Cardiac muscle cell (in vitro differentiated cells and primary cell): ENCODE measurements around the gene GADD45B. TPM values are rescaled to one million over a fixed set of nuclear protein-coding genes. Genes with fewer than 3 reads are reported as not detected.
A peak's percentile ranks its signal among the peaks of the same experiment; 100 is the strongest.

ENCODE experiments used
- DNase-seq, 2 donors: peaks; one replicate each; pipeline versions ENCODE4 v3.0.0 to v3.0.0-alpha.2; 2010 to 2017; ENCODE audit warnings: low read depth in 1 of 2, low spot score in 1 of 2
- H3K27ac ChIP-seq: fragments of 200-600 bp; sonication (generic); 2 replicates; pipeline ENCODE4 v1.5.1; 2016
- H3K27me3 ChIP-seq: fragments of 200-600 bp; sonication (generic); 2 replicates; pipeline ENCODE4 v1.6.0; 2016; ENCODE audit warnings: control low read depth
- H3K36me3 ChIP-seq: fragments of 200-600 bp; sonication (generic); 2 replicates; pipeline ENCODE4 v1.5.1; 2016; ENCODE audit warnings: control low read depth
- H3K4me1 ChIP-seq: fragments of 200-600 bp; sonication (generic); 2 replicates; pipeline ENCODE4 v1.8.1; 2017; ENCODE audit warnings: low read depth, mild to moderate bottlenecking, mixed run types
- H3K4me3 ChIP-seq: fragments of 200-600 bp; sonication (generic); 2 replicates; pipeline ENCODE4 v1.5.1; 2016; ENCODE audit warnings: mild to moderate bottlenecking
- H3K9me3 ChIP-seq: fragments of 200-600 bp; sonication (generic); 2 replicates; pipeline ENCODE4 v1.5.1; 2017; ENCODE audit warnings: low read depth, mild to moderate bottlenecking, control low read depth
- polyA plus RNA-seq: library from polyadenylated mRNA; unstranded; fragments of >200 nt; fragmentation: Nextera tagmentation; extraction: Ambion mirVana; gene quantifications from 2 replicates; pipeline ENCODE4 v1.2.1, GENCODE V29; 2016
- total RNA-seq: library from RNA; depleted of rRNA; stranded (reverse); fragments of >200 nt; gene quantifications from 2 replicates; pipeline ENCODE4 v1.2.3, GENCODE V29; 2016
- TF ChIP-seq, protein P1 (sequence below): IDR thresholded peaks from 2 replicates; pipeline ENCODE4 v1.5.1; 2012; ENCODE audit warnings: low read depth, mild to moderate bottlenecking, low read length

GADD45B gene
- total and polyA plus RNA-seq, 2 experiments from 2014 or later, result 30.5 to 75.2 TPM

GRCh38 chr19:2477141-2477710 is 1.3 kb downstream of the GADD45B start:
- H3K36me3 ChIP-seq, result no peaks in the 10 kb centered on the region
- peak overlapping the region; percentile 53 for H3K27ac ChIP-seq
- TF ChIP-seq, protein P1, sequence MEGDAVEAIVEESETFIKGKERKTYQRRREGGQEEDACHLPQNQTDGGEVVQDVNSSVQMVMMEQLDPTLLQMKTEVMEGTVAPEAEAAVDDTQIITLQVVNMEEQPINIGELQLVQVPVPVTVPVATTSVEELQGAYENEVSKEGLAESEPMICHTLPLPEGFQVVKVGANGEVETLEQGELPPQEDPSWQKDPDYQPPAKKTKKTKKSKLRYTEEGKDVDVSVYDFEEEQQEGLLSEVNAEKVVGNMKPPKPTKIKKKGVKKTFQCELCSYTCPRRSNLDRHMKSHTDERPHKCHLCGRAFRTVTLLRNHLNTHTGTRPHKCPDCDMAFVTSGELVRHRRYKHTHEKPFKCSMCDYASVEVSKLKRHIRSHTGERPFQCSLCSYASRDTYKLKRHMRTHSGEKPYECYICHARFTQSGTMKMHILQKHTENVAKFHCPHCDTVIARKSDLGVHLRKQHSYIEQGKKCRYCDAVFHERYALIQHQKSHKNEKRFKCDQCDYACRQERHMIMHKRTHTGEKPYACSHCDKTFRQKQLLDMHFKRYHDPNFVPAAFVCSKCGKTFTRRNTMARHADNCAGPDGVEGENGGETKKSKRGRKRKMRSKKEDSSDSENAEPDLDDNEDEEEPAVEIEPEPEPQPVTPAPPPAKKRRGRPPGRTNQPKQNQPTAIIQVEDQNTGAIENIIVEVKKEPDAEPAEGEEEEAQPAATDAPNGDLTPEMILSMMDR, result no peak
- peak overlapping the region; percentile 96 for H3K4me3 ChIP-seq
- H3K4me1 ChIP-seq, result peaks cover 12% of the 10 kb centered on the region
- H3K9me3 ChIP-seq, result no peaks in the 10 kb centered on the region
- no peaks in the 10 kb centered on the region for H3K27me3 ChIP-seq
- DNase-seq, result peak; percentile 34 to 49

GRCh38 chr19:2477732-2478191 is 1.8 kb downstream of the GADD45B start:
- TF ChIP-seq, protein P1, result no peak
- no peaks in the 10 kb centered on the region for H3K9me3 ChIP-seq
- no peaks in the 10 kb centered on the region for H3K27me3 ChIP-seq
- H3K27ac ChIP-seq, result peak overlapping the region; percentile 53
- peak overlapping the region; percentile 96 for H3K4me3 ChIP-seq
- H3K36me3 ChIP-seq, result no peaks in the 10 kb centered on the region
- H3K4me1 ChIP-seq, result peaks cover 12% of the 10 kb centered on the region
- DNase-seq, result peak; percentile 29 to 59

DNA sequence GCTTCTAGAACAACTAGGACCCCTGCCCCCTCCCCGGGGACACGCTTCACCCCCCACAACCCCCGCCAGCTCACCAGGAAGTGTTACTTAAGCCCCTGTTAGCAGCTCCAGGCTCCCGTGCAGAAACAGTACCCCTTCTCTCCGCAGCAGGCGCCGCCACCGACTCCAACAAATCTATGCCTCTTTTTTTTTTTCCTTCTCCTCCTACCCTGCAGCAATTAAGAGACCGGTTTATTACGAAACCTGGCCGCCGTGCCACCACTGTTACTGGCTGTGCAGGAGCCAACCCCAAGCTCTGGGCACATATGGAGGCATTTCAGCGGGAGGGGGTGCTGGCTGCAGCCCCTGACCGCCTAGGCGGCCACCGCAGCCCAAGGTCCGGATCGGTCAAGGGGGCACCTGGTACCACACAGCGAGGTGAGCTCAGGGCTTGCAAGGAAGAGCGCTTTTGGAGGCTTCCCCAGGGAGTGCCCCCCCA is 2.4 kb downstream of the GADD45B start:
- peak; percentile 59 to 79 for DNase-seq
- H3K4me1 ChIP-seq, result peaks cover 12% of the 10 kb centered on the region
- no peaks in the 10 kb centered on the region for H3K36me3 ChIP-seq
- peak overlapping the region; percentile 96 for H3K4me3 ChIP-seq
- TF ChIP-seq, protein P1, result peak; percentile 17
- no peaks in the 10 kb centered on the region for H3K27me3 ChIP-seq
- H3K9me3 ChIP-seq, result no peaks in the 10 kb centered on the region
- H3K27ac ChIP-seq, result no peak overlapping the region

GRCh38 chr19:2478756-2479555 is 3.0 kb downstream of the GADD45B start:
- TF ChIP-seq, protein P1, result no peak
- peak in 1 of 2 donors; percentile 89 for DNase-seq
- peaks cover 12% of the 10 kb centered on the region for H3K4me1 ChIP-seq
- H3K4me3 ChIP-seq, result peak overlapping the region; percentile 96
- H3K36me3 ChIP-seq, result no peaks in the 10 kb centered on the region
- no peak overlapping the region for H3K27ac ChIP-seq
- H3K9me3 ChIP-seq, result no peaks in the 10 kb centered on the region
- H3K27me3 ChIP-seq, result no peaks in the 10 kb centered on the region

DNA sequence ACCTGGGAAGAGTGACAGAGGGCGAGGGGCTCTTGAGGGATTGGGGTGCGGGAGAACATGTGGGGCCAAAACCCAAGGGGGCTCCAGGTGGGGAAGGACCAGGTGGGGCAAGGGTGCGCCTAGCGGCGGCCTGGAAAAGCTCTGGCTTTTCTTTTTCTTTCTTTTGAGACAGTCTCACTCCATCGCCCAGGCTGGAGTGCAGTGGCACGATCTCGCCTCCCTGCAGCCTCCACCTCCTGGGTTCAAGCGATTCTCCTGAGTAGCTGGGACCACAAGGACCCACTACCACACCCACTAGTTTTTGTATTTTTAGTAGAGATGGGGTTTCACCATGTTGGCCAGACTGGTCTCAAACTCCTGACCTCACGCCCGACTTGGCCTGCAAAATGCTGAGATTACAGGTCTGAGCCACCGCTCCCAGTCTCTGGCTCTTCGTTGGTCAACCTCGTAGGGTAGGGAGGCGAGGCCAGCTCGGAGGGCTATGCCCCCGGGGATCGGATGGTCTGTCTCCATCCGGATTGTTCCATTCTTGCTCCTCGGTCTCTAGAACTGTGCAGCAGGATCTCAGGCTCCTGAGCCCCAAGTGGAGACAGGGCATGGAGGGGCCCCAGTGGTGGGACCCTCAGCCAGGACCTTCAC is 3.7 kb downstream of the GADD45B start:
- Histone ChIP-seq H3K4me1 (peaks cover 12% of the 10 kb centered on the region), H3K4me3 (no peak overlapping the region), H3K9me3 (no peaks in the 10 kb centered on the region), H3K27me3 (no peaks in the 10 kb centered on the region), H3K36me3 (no peaks in the 10 kb centered on the region), H3K27ac (no peak overlapping the region)
- DNase-seq, result no peak
- TF ChIP-seq, protein P1, result no peak
